ENCODE measurements around the gene C11orf91.
A peak's percentile ranks its signal among the peaks of the same experiment; 100 is the strongest.

- peak; percentile 72 for TF ChIP-seq CTCF (conservative IDR thresholded peaks at IDR 0.05)
- TF ChIP-seq ZFX (IDR thresholded peaks at IDR 0.05): no peak
These were observed 41.7 kb upstream of the C11orf91 start for GRCh38 chr11:33742249-33742851.

All from C4-2B (cell line).